ENCODE measurements around the gene HEG1.

HEG1 gene

GRCh38 chr3:124965413-124965812, 90.4 kb downstream of the HEG1 start:
- Histone ChIP-seq H3K9ac (no peak overlapping the region), H3K27me3 (ENCODE audit: control insufficient read depth, insufficient read depth, low read length) (no peaks in the 10 kb centered on the region), H3K4me3 (ENCODE audit: low read depth, low read length) (no peak overlapping the region), H3K79me2 (no peaks in the 10 kb centered on the region), H2AFZ (no peak overlapping the region), H3K4me2 (ENCODE audit: low read length) (no peak overlapping the region), H3K4me1 (no peaks in the 10 kb centered on the region), H3K27ac (no peak overlapping the region), H3K9me3 (ENCODE audit: control insufficient read depth, low read length) (no peaks in the 10 kb centered on the region), H3K36me3 (ENCODE audit: control insufficient read depth, insufficient read depth, low read length) (no peaks in the 10 kb centered on the region)
- no peak for TF ChIP-seq CTCF (IDR thresholded peaks at IDR 0.05)

- Histone ChIP-seq H3K4me1 (no peaks in the 10 kb centered on the region), H3K9me3 (ENCODE audit: control insufficient read depth, low read length) (no peaks in the 10 kb centered on the region), H3K27me3 (ENCODE audit: control insufficient read depth, insufficient read depth, low read length) (no peaks in the 10 kb centered on the region), H3K9ac (no peak overlapping the region), H3K27ac (no peak overlapping the region), H3K79me2 (no peaks in the 10 kb centered on the region), H3K36me3 (ENCODE audit: control insufficient read depth, insufficient read depth, low read length) (no peaks in the 10 kb centered on the region), H3K4me3 (ENCODE audit: low read depth, low read length) (no peak overlapping the region), H3K4me2 (ENCODE audit: low read length) (no peak overlapping the region), H2AFZ (no peak overlapping the region)
- TF ChIP-seq CTCF (IDR thresholded peaks at IDR 0.05) = no peak
Observed at GRCh38 chr3:124964387-124964786, 91.4 kb downstream of the HEG1 start.

- H3K9me3 ChIP-seq (ENCODE audit: control insufficient read depth, low read length) = no peaks in the 10 kb centered on the region
- H3K4me2 ChIP-seq (ENCODE audit: low read length) = no peak overlapping the region
- H3K4me3 ChIP-seq (ENCODE audit: low read depth, low read length) = no peak overlapping the region
- no peaks in the 10 kb centered on the region for H3K36me3 ChIP-seq (ENCODE audit: control insufficient read depth, insufficient read depth, low read length)
- no peaks in the 10 kb centered on the region for H3K27me3 ChIP-seq (ENCODE audit: control insufficient read depth, insufficient read depth, low read length)
- H3K27ac ChIP-seq = no peak overlapping the region
- no peak overlapping the region for H3K9ac ChIP-seq
- H3K79me2 ChIP-seq = no peaks in the 10 kb centered on the region
- H3K4me1 ChIP-seq = no peaks in the 10 kb centered on the region
- TF ChIP-seq CTCF (IDR thresholded peaks at IDR 0.05) = no peak
- H2AFZ ChIP-seq = no peak overlapping the region
Observed at GRCh38 chr3:124963755-124964154, 92.0 kb downstream of the HEG1 start.

- Histone ChIP-seq H3K36me3 (ENCODE audit: control insufficient read depth, insufficient read depth, low read length) (no peaks in the 10 kb centered on the region), H3K4me2 (ENCODE audit: low read length) (no peak overlapping the region), H3K9ac (no peak overlapping the region), H3K79me2 (no peaks in the 10 kb centered on the region), H2AFZ (no peak overlapping the region), H3K9me3 (ENCODE audit: control insufficient read depth, low read length) (no peaks in the 10 kb centered on the region), H3K27me3 (ENCODE audit: control insufficient read depth, insufficient read depth, low read length) (no peaks in the 10 kb centered on the region), H3K27ac (no peak overlapping the region), H3K4me1 (no peaks in the 10 kb centered on the region), H3K4me3 (ENCODE audit: low read depth, low read length) (no peak overlapping the region)
- no peak for TF ChIP-seq CTCF (IDR thresholded peaks at IDR 0.05)
Observed at GRCh38 chr3:124962403-124962940, 93.3 kb downstream of the HEG1 start.

- Histone ChIP-seq H3K9me3 (ENCODE audit: control insufficient read depth, low read length) (no peaks in the 10 kb centered on the region), H3K36me3 (ENCODE audit: control insufficient read depth, insufficient read depth, low read length) (no peaks in the 10 kb centered on the region), H2AFZ (peak overlapping the region; percentile 6), H3K27ac (no peak overlapping the region), H3K4me3 (ENCODE audit: low read depth, low read length) (no peak overlapping the region), H3K4me1 (no peaks in the 10 kb centered on the region), H3K4me2 (ENCODE audit: low read length) (no peak overlapping the region), H3K27me3 (ENCODE audit: control insufficient read depth, insufficient read depth, low read length) (no peaks in the 10 kb centered on the region), H3K79me2 (no peaks in the 10 kb centered on the region), H3K9ac (no peak overlapping the region)
- TF ChIP-seq CTCF (IDR thresholded peaks at IDR 0.05) = no peak
Observed at GRCh38 chr3:124960698-124961097, 95.1 kb downstream of the HEG1 start.

Measured in parathyroid adenoma (tissue), 2 donors.